Thymus (tissue), 11 donors: ENCODE data around the gene ZNF581. TPM values are rescaled to one million over a fixed set of nuclear protein-coding genes. Genes with fewer than 3 reads are reported as not detected.

Experiments
- DNase-seq, 9 donors: peaks; one replicate each; pipeline ENCODE4 v3.0.0-alpha.2; 2013; ENCODE audit warnings: low spot score in 9 of 9, low read depth in 6 of 9, missing footprints in 1 of 9
- H3K27ac ChIP-seq, 2 donors: one replicate each; pipeline ENCODE4 v1.5.1; 2013; ENCODE audit warnings: control low read depth in 1 of 2, low read depth in 1 of 2, low read length in 1 of 2, mild to moderate bottlenecking in 1 of 2, moderate library complexity in 1 of 2
- H3K27me3 ChIP-seq, 2 donors: one replicate each; pipeline ENCODE4 v1.5.1; 2013; ENCODE audit warnings: low read length in 1 of 2; ENCODE audit not compliant: control insufficient read depth in 2 of 2, insufficient read depth in 1 of 2
- H3K36me3 ChIP-seq, 2 donors: one replicate each; pipeline ENCODE4 v1.5.1; 2013; ENCODE audit warnings: low read length in 1 of 2, mild to moderate bottlenecking in 1 of 2, moderate library complexity in 1 of 2; ENCODE audit not compliant: control insufficient read depth in 2 of 2, insufficient read depth in 2 of 2
- H3K4me1 ChIP-seq, 2 donors: one replicate each; pipeline ENCODE4 v1.5.1; 2013; ENCODE audit warnings: low read length in 2 of 2; ENCODE audit not compliant: control insufficient read depth in 2 of 2, insufficient read depth in 2 of 2
- H3K4me3 ChIP-seq, 2 donors: one replicate each; pipeline ENCODE4 v1.5.1; 2013; ENCODE audit warnings: low read length in 2 of 2, control low read depth in 1 of 2, mild to moderate bottlenecking in 1 of 2
- H3K9me3 ChIP-seq, 2 donors: one replicate each; pipeline ENCODE4 v1.5.1; 2013; ENCODE audit warnings: low read length in 1 of 2, mild to moderate bottlenecking in 1 of 2; ENCODE audit not compliant: control insufficient read depth in 2 of 2, insufficient read depth in 1 of 2
- WGBS: extraction: QIAGEN DNeasy Blood & Tissue Kit; methylation state at CpG from one replicate; pipeline ENCODE4 v1.1.7; 2013; 5-methylcytosine and 5-hydroxymethylcytosine counted together
- polyA plus RNA-seq: library from polyadenylated mRNA; stranded (reverse); fragments of 200-250 nt; gene quantifications from one replicate; pipeline ENCODE4 v1.2.3, GENCODE V29; 2013
- total RNA-seq: library from RNA; stranded (reverse); fragments of 120-200 nt; gene quantifications from one replicate; pipeline ENCODE4 v1.2.4, GENCODE V29; 2013
- donor health status: healthy.

Gene ZNF581
- total and polyA plus RNA-seq, 2 donors = 19.0 to 22.9 TPM

- Histone ChIP-seq H3K4me3 (no peak overlapping the region), H3K9me3 (no peaks in the 10 kb centered on the region), H3K27me3 (no peaks in the 10 kb centered on the region), H3K36me3 (peaks cover 78 to 83% of the 10 kb centered on the region in 2 donors), H3K4me1 (peaks cover 4 to 18% of the 10 kb centered on the region in 2 donors), H3K27ac (no peak overlapping the region)
- WGBS = 90% methylated on average over 7 of the region's 7 CpGs
- DNase-seq = no peak
Observed at GRCh38 chr19:55661826-55662225, 18.4 kb downstream of the ZNF581 start.

DNA sequence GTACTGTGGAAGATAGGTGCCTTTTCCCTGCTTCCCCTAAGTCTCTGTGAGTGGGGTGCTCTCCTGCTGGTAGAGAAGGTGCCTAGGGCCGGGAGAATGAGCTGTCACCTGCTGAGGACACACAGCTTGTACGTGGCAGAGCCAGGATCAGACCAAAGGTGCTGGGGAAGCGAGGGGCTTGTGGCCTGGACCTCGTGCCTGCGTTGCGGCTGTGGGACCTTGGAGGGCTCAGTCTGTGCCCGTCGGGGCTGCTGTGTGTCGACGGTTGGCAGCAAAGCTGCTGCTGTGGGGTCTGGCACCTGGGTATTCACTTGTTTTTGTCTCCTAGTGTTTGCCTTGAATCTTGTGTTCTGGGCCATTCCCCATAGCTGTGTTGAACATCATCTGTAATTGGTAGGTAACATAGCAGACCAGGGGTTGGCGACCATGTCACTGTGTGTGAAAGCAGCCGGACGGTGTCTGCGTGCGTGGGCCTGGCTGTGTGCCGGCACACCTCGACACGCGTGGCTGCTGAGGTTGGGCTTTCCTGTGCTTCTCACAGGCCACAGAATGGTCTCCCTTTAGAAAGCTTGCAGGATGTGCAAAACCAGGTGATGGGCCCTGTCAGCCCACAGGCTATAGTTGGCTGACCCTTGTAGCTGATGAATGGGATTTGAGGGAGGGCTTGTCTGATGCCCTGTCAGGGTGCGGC lies 20.5 kb downstream of the ZNF581 start:
- 96% methylated on average over 20 of the region's 20 CpGs for WGBS
- Histone ChIP-seq H3K9me3 (no peaks in the 10 kb centered on the region), H3K4me1 (no peaks in the 10 kb centered on the region), H3K4me3 (no peak overlapping the region), H3K27ac (no peak overlapping the region), H3K27me3 (no peaks in the 10 kb centered on the region), H3K36me3 (peaks cover 91 to 97% of the 10 kb centered on the region in 2 donors)
- no peak for DNase-seq

- no peak for DNase-seq
- Histone ChIP-seq H3K4me1 (no peaks in the 10 kb centered on the region), H3K36me3 (peaks cover 89 to 97% of the 10 kb centered on the region in 2 donors), H3K27me3 (no peaks in the 10 kb centered on the region), H3K4me3 (no peak overlapping the region), H3K9me3 (no peaks in the 10 kb centered on the region), H3K27ac (no peak overlapping the region)
- 95% methylated on average over 12 of the region's 12 CpGs for WGBS
Observed at GRCh38 chr19:55666343-55667005, 23.0 kb downstream of the ZNF581 start.

DNA sequence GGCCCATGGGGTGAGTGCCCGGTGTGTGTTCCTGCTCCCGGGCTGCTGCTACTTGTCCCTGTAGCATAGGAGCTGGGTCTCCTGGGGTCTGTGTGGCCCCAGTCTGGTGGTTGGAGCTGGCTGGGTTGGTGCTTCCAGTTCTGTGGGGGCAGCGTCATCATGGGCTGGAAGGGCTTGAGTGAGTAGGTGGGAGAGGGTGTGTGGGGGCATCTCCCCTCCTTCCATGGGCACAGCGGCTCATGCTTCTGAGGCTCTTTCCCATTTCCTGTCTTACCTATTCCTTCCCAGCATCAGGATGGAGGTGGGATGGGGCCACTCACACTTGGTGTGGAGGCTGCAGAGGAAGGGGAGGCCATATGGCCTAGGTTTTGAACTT lies 23.5 kb downstream of the ZNF581 start:
- Histone ChIP-seq H3K4me3 (no peak overlapping the region), H3K27me3 (no peaks in the 10 kb centered on the region), H3K36me3 (peaks cover 83 to 94% of the 10 kb centered on the region in 2 donors), H3K27ac (no peak overlapping the region), H3K9me3 (no peaks in the 10 kb centered on the region), H3K4me1 (no peaks in the 10 kb centered on the region)
- DNase-seq = no peak
- 89% methylated on average over 4 of the region's 4 CpGs for WGBS

GRCh38 chr19:55667511-55667910 lies 24.1 kb downstream of the ZNF581 start:
- no peaks in the 10 kb centered on the region for H3K9me3 ChIP-seq
- H3K36me3 ChIP-seq = peaks cover 82 to 89% of the 10 kb centered on the region in 2 donors
- H3K4me3 ChIP-seq = no peak overlapping the region
- no peak overlapping the region for H3K27ac ChIP-seq
- no peaks in the 10 kb centered on the region for H3K27me3 ChIP-seq
- DNase-seq = no peak
- no peaks in the 10 kb centered on the region for H3K4me1 ChIP-seq
- WGBS = 98% methylated on average over 12 of the region's 12 CpGs

GRCh38 chr19:55667958-55668357 lies 24.5 kb downstream of the ZNF581 start:
- H3K4me1 ChIP-seq = no peaks in the 10 kb centered on the region
- H3K27me3 ChIP-seq = no peaks in the 10 kb centered on the region
- peaks cover 78 to 84% of the 10 kb centered on the region in 2 donors for H3K36me3 ChIP-seq
- no peak overlapping the region for H3K4me3 ChIP-seq
- no peaks in the 10 kb centered on the region for H3K9me3 ChIP-seq
- no peak overlapping the region for H3K27ac ChIP-seq
- WGBS = 97% methylated on average over 11 of the region's 11 CpGs
- DNase-seq = no peak

- no peak for DNase-seq
- H3K9me3 ChIP-seq = no peaks in the 10 kb centered on the region
- H3K27me3 ChIP-seq = no peaks in the 10 kb centered on the region
- no peaks in the 10 kb centered on the region for H3K4me1 ChIP-seq
- 94% methylated on average over 30 of the region's 30 CpGs for WGBS
- H3K27ac ChIP-seq = no peak overlapping the region
- H3K4me3 ChIP-seq = no peak overlapping the region
- peaks cover 73 to 80% of the 10 kb centered on the region in 2 donors for H3K36me3 ChIP-seq
Observed at GRCh38 chr19:55668603-55669348, 25.3 kb downstream of the ZNF581 start.

DNA sequence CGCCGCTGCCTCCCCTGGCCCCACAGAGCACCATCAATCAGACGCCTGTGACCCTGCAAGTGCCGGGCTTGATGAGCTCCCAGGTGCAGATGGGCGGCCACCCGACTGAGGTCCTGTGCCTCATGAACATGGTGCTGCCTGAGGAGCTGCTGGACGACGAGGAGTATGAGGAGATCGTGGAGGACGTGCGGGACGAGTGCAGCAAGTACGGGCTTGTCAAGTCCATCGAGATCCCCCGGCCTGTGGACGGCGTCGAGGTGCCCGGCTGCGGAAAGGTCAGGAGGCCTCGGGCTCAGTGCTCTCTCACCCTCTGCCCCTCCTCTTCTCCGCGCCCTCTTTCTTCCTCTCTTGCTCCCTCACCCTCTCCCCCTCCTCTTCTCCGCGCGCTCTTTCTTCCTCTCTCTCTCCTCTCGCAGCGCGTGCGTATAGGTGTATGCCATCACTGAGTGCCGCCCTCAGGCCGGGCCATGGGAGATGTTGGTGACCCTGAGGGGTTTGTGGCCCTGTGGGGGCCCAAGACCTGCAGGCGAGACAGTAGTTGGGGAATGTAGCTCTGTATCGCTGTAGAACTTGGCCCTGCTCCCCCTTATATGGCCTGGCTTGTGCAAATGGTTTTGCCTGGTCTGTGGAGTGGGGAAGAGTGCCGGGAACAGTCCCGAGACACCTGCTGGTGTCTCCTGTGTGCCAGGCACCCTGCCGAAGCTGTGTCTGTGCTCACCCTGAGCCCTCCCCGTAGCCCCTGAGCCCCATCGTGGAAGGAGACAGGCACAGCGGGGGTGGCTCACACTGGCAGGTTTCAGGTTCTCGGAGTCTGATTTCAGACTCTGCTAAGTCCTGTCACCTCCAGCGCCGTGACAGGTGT lies 26.2 kb downstream of the ZNF581 start:
- Histone ChIP-seq H3K27me3 (no peaks in the 10 kb centered on the region), H3K27ac (no peak overlapping the region), H3K4me3 (no peak overlapping the region), H3K9me3 (no peaks in the 10 kb centered on the region), H3K4me1 (peaks cover 0 to 5% of the 10 kb centered on the region in 2 donors), H3K36me3 (peaks cover 66 to 71% of the 10 kb centered on the region in 2 donors)
- no peak for DNase-seq
- WGBS = 95% methylated on average over 43 of the region's 43 CpGs
